Measurements from ENCODE around the gene RAB43. TPM values are rescaled to one million over a fixed set of nuclear protein-coding genes. Genes with fewer than 3 reads are reported as not detected.

The RAB43 gene
- total RNA-seq, 6 experiments from 2014 or later: 17.1 to 28.0 (median 22.0) TPM

GRCh38 chr3:129085165-129085715 lies 36.4 kb downstream of the RAB43 start:
- Mint-ChIP-seq H3K4me1 (ENCODE audit: low read depth) (no peaks in the 10 kb centered on the region), H3K4me3 (no peak overlapping the region), H3K27me3 (ENCODE audit: insufficient read depth) (peaks cover 6% of the 10 kb centered on the region), H3K36me3 (ENCODE audit: low read depth) (no peaks in the 10 kb centered on the region), H3K27ac (no peak overlapping the region), H3K9me3 (no peaks in the 10 kb centered on the region)
- DNase-seq: no peak
- no peak for TF ChIP-seq CTCF (IDR thresholded peaks at IDR 0.05)

- Mint-ChIP-seq H3K4me1 (ENCODE audit: low read depth) (no peaks in the 10 kb centered on the region), H3K9me3 (no peaks in the 10 kb centered on the region), H3K36me3 (ENCODE audit: low read depth) (no peaks in the 10 kb centered on the region), H3K27ac (no peak overlapping the region), H3K4me3 (no peak overlapping the region), H3K27me3 (ENCODE audit: insufficient read depth) (peaks cover 7% of the 10 kb centered on the region)
- TF ChIP-seq CTCF (IDR thresholded peaks at IDR 0.05): no peak
- DNase-seq: no peak
These were observed 37.1 kb downstream of the RAB43 start for GRCh38 chr3:129084501-129084900.

GRCh38 chr3:129082026-129082425 lies 39.6 kb downstream of the RAB43 start:
- Mint-ChIP-seq H3K4me3 (no peak overlapping the region), H3K27me3 (ENCODE audit: insufficient read depth) (peaks cover 10% of the 10 kb centered on the region), H3K9me3 (no peaks in the 10 kb centered on the region), H3K27ac (no peak overlapping the region), H3K36me3 (ENCODE audit: low read depth) (no peaks in the 10 kb centered on the region), H3K4me1 (ENCODE audit: low read depth) (peaks cover 6% of the 10 kb centered on the region)
- TF ChIP-seq CTCF (IDR thresholded peaks at IDR 0.05): no peak
- DNase-seq: no peak

- Mint-ChIP-seq H3K4me1 (ENCODE audit: low read depth) (peaks cover 8% of the 10 kb centered on the region), H3K9me3 (no peaks in the 10 kb centered on the region), H3K36me3 (ENCODE audit: low read depth) (no peaks in the 10 kb centered on the region), H3K27ac (no peak overlapping the region), H3K27me3 (ENCODE audit: insufficient read depth) (peaks cover 10% of the 10 kb centered on the region), H3K4me3 (no peak overlapping the region)
- DNase-seq: no peak
- no peak for TF ChIP-seq CTCF (IDR thresholded peaks at IDR 0.05)
These were observed 40.1 kb downstream of the RAB43 start for GRCh38 chr3:129081503-129081902.

- Mint-ChIP-seq H3K4me3 (no peak overlapping the region), H3K27ac (no peak overlapping the region), H3K9me3 (no peaks in the 10 kb centered on the region), H3K4me1 (ENCODE audit: low read depth) (peaks cover 8% of the 10 kb centered on the region), H3K27me3 (ENCODE audit: insufficient read depth) (peaks cover 8% of the 10 kb centered on the region), H3K36me3 (ENCODE audit: low read depth) (no peaks in the 10 kb centered on the region)
- TF ChIP-seq CTCF (IDR thresholded peaks at IDR 0.05): no peak
- DNase-seq: no peak
These were observed 43.1 kb downstream of the RAB43 start for GRCh38 chr3:129078510-129078909.

- TF ChIP-seq CTCF (IDR thresholded peaks at IDR 0.05): no peak
- peaks cover 8% of the 10 kb centered on the region for H3K4me1 Mint-ChIP-seq (ENCODE audit: low read depth)
- H3K27me3 Mint-ChIP-seq (ENCODE audit: insufficient read depth): peaks cover 8% of the 10 kb centered on the region
- H3K36me3 Mint-ChIP-seq (ENCODE audit: low read depth): no peaks in the 10 kb centered on the region
- no peak overlapping the region for H3K27ac Mint-ChIP-seq
- DNase-seq: peak; percentile 12
- H3K4me3 Mint-ChIP-seq: no peak overlapping the region
- H3K9me3 Mint-ChIP-seq: no peaks in the 10 kb centered on the region
These were observed 44.4 kb downstream of the RAB43 start for GRCh38 chr3:129077222-129077621.
